ENCODE results near the gene TFR2. TPM values are rescaled to one million over a fixed set of nuclear protein-coding genes. Genes with fewer than 3 reads are reported as not detected.

The TFR2 gene
- total and polyA plus RNA-seq, 2 experiments from 2014 or later, result 3.7 to 4.2 TPM

Small RNAs within 50 kb of the gene (small RNA-seq; reads per million reads assigned to genes)
- gene SAP25 (ENCODE audit: low replicate concordance), result not detected

Other genes with a start within 250 kb of the TFR2 start
- 0.59 and 1.0 TPM in 2 replicates for gene ZCWPW1, start 212.8 kb downstream of the TFR2 start, total RNA-seq (2014; rRNA removed; shearing (Covaris generic))
- gene ZCWPW1, start 212.8 kb downstream of the TFR2 start, polyA plus RNA-seq (2016; fragmentation: Nextera tagmentation; extraction: Ambion mirVana), result 2.7 and 4.3 TPM in 2 replicates
- 21.7 and 32.6 TPM in 2 replicates for gene MEPCE, start 211.7 kb downstream of the TFR2 start, total RNA-seq (2014; rRNA removed; shearing (Covaris generic))
- gene MEPCE, start 211.7 kb downstream of the TFR2 start, polyA plus RNA-seq (2016; fragmentation: Nextera tagmentation; extraction: Ambion mirVana), result 10.0 and 11.4 TPM in 2 replicates
- gene PPP1R35, start 205.1 kb downstream of the TFR2 start, total RNA-seq (2014; rRNA removed; shearing (Covaris generic)), result 47.8 and 58.9 TPM in 2 replicates
- 89.3 and 106 TPM in 2 replicates for gene PPP1R35, start 205.1 kb downstream of the TFR2 start, polyA plus RNA-seq (2016; fragmentation: Nextera tagmentation; extraction: Ambion mirVana)
- gene SPACDR, start 177.3 kb downstream of the TFR2 start, total RNA-seq (2014; rRNA removed; shearing (Covaris generic)), result 0.52 TPM in 1 of 2 replicates, not detected in the other
- 0.42 TPM in 1 of 2 replicates, not detected in the other for gene SPACDR, start 177.3 kb downstream of the TFR2 start, polyA plus RNA-seq (2016; fragmentation: Nextera tagmentation; extraction: Ambion mirVana)
- gene TSC22D4, start 162.3 kb downstream of the TFR2 start, total RNA-seq (2014; rRNA removed; shearing (Covaris generic)), result 22.6 and 24.9 TPM in 2 replicates
- gene TSC22D4, start 162.3 kb downstream of the TFR2 start, polyA plus RNA-seq (2016; fragmentation: Nextera tagmentation; extraction: Ambion mirVana), result 14.6 and 16.4 TPM in 2 replicates
- 2.3 and 4.9 TPM in 2 replicates for gene NYAP1, start 157.6 kb downstream of the TFR2 start, total RNA-seq (2014; rRNA removed; shearing (Covaris generic))
- gene NYAP1, start 157.6 kb downstream of the TFR2 start, polyA plus RNA-seq (2016; fragmentation: Nextera tagmentation; extraction: Ambion mirVana), result 0.19 and 0.49 TPM in 2 replicates
- gene AGFG2, start 102.3 kb downstream of the TFR2 start, total RNA-seq (2014; rRNA removed; shearing (Covaris generic)), result 2.4 and 8.9 TPM in 2 replicates
- gene AGFG2, start 102.3 kb downstream of the TFR2 start, polyA plus RNA-seq (2016; fragmentation: Nextera tagmentation; extraction: Ambion mirVana), result 2.2 and 2.3 TPM in 2 replicates
- gene SAP25, start 67.7 kb downstream of the TFR2 start, total RNA-seq (2014; rRNA removed; shearing (Covaris generic)), result 2.0 and 4.1 TPM in 2 replicates
- gene SAP25, start 67.7 kb downstream of the TFR2 start, polyA plus RNA-seq (2016; fragmentation: Nextera tagmentation; extraction: Ambion mirVana), result 3.8 and 3.9 TPM in 2 replicates
- gene LRCH4, start 55.4 kb downstream of the TFR2 start, total RNA-seq (2014; rRNA removed; shearing (Covaris generic)), result 51.0 and 51.5 TPM in 2 replicates
- gene LRCH4, start 55.4 kb downstream of the TFR2 start, polyA plus RNA-seq (2016; fragmentation: Nextera tagmentation; extraction: Ambion mirVana), result 21.4 and 21.8 TPM in 2 replicates
- 0.70 and 2.4 TPM in 2 replicates for gene FBXO24, start 55.2 kb downstream of the TFR2 start, total RNA-seq (2014; rRNA removed; shearing (Covaris generic))
- gene FBXO24, start 55.2 kb downstream of the TFR2 start, polyA plus RNA-seq (2016; fragmentation: Nextera tagmentation; extraction: Ambion mirVana), result 0.82 and 2.1 TPM in 2 replicates
- gene PCOLCE, start 39.2 kb downstream of the TFR2 start, total RNA-seq (2014; rRNA removed; shearing (Covaris generic)), result 33.3 and 45.5 TPM in 2 replicates
- gene PCOLCE, start 39.2 kb downstream of the TFR2 start, polyA plus RNA-seq (2016; fragmentation: Nextera tagmentation; extraction: Ambion mirVana), result 70.4 and 81.2 TPM in 2 replicates
- gene MOSPD3, start 29.0 kb downstream of the TFR2 start, total RNA-seq (2014; rRNA removed; shearing (Covaris generic)), result 15.1 and 15.3 TPM in 2 replicates
- 18.6 and 23.5 TPM in 2 replicates for gene MOSPD3, start 29.0 kb downstream of the TFR2 start, polyA plus RNA-seq (2016; fragmentation: Nextera tagmentation; extraction: Ambion mirVana)
- gene ACTL6B, start 14.9 kb upstream of the TFR2 start, total RNA-seq (2014; rRNA removed; shearing (Covaris generic)), result 0.69 TPM in 1 of 2 replicates, not detected in the other
- gene ACTL6B, start 14.9 kb upstream of the TFR2 start, polyA plus RNA-seq (2016; fragmentation: Nextera tagmentation; extraction: Ambion mirVana), result 2.5 and 3.5 TPM in 2 replicates
- gene GNB2, start 32.2 kb upstream of the TFR2 start, total RNA-seq (2014; rRNA removed; shearing (Covaris generic)), result 153 and 156 TPM in 2 replicates
- gene GNB2, start 32.2 kb upstream of the TFR2 start, polyA plus RNA-seq (2016; fragmentation: Nextera tagmentation; extraction: Ambion mirVana), result 112 and 113 TPM in 2 replicates
- gene GIGYF1, start 52.7 kb upstream of the TFR2 start, total RNA-seq (2014; rRNA removed; shearing (Covaris generic)), result 50.6 and 69.8 TPM in 2 replicates
- gene GIGYF1, start 52.7 kb upstream of the TFR2 start, polyA plus RNA-seq (2016; fragmentation: Nextera tagmentation; extraction: Ambion mirVana), result 40.0 and 40.4 TPM in 2 replicates
- gene POP7, start 64.6 kb upstream of the TFR2 start, total RNA-seq (2014; rRNA removed; shearing (Covaris generic)), result 87.3 and 110 TPM in 2 replicates
- gene POP7, start 64.6 kb upstream of the TFR2 start, polyA plus RNA-seq (2016; fragmentation: Nextera tagmentation; extraction: Ambion mirVana), result 216 and 219 TPM in 2 replicates
- 0.89 TPM in 1 of 2 replicates, not detected in the other for gene EPO, start 78.9 kb upstream of the TFR2 start, total RNA-seq (2014; rRNA removed; shearing (Covaris generic))
- 0.97 and 1.0 TPM in 2 replicates for gene EPO, start 78.9 kb upstream of the TFR2 start, polyA plus RNA-seq (2016; fragmentation: Nextera tagmentation; extraction: Ambion mirVana)
- 0.03 TPM in 1 of 2 replicates, not detected in the other for gene ZAN, start 92.0 kb upstream of the TFR2 start, total RNA-seq (2014; rRNA removed; shearing (Covaris generic))
- gene ZAN, start 92.0 kb upstream of the TFR2 start, polyA plus RNA-seq (2016; fragmentation: Nextera tagmentation; extraction: Ambion mirVana), result 0.07 TPM in 1 of 2 replicates, not detected in the other
- 145 and 164 TPM in 2 replicates for gene EPHB4, start 186.0 kb upstream of the TFR2 start, total RNA-seq (2014; rRNA removed; shearing (Covaris generic))
- 22.6 and 23.3 TPM in 2 replicates for gene EPHB4, start 186.0 kb upstream of the TFR2 start, polyA plus RNA-seq (2016; fragmentation: Nextera tagmentation; extraction: Ambion mirVana)
- gene SLC12A9, start 211.2 kb upstream of the TFR2 start, total RNA-seq (2014; rRNA removed; shearing (Covaris generic)), result 32.3 and 39.9 TPM in 2 replicates
- gene SLC12A9, start 211.2 kb upstream of the TFR2 start, polyA plus RNA-seq (2016; fragmentation: Nextera tagmentation; extraction: Ambion mirVana), result 9.7 and 10.3 TPM in 2 replicates
- 106 and 112 TPM in 2 replicates for gene TRIP6, start 225.8 kb upstream of the TFR2 start, total RNA-seq (2014; rRNA removed; shearing (Covaris generic))
- gene TRIP6, start 225.8 kb upstream of the TFR2 start, polyA plus RNA-seq (2016; fragmentation: Nextera tagmentation; extraction: Ambion mirVana), result 44.6 and 45.0 TPM in 2 replicates
- 98.3 and 113 TPM in 2 replicates for gene SRRT, start 233.6 kb upstream of the TFR2 start, total RNA-seq (2014; rRNA removed; shearing (Covaris generic))
- gene SRRT, start 233.6 kb upstream of the TFR2 start, polyA plus RNA-seq (2016; fragmentation: Nextera tagmentation; extraction: Ambion mirVana), result 125 and 140 TPM in 2 replicates
- gene UFSP1, start 248.2 kb upstream of the TFR2 start, total RNA-seq (2014; rRNA removed; shearing (Covaris generic)), result 11.5 and 11.8 TPM in 2 replicates
- gene UFSP1, start 248.2 kb upstream of the TFR2 start, polyA plus RNA-seq (2016; fragmentation: Nextera tagmentation; extraction: Ambion mirVana), result 2.0 and 4.1 TPM in 2 replicates

Measured in GM23338 (cell line).